Kidney glomerular epithelial cell (primary cell): ENCODE measurements around the gene TRIM31.
A peak's percentile ranks its signal among the peaks of the same experiment; 100 is the strongest.

Source experiments
- DNase-seq: peaks from one replicate; lab custom pipeline; 2025; lab: John Stamatoyannopoulos, UW

TRIM31 gene

DNA sequence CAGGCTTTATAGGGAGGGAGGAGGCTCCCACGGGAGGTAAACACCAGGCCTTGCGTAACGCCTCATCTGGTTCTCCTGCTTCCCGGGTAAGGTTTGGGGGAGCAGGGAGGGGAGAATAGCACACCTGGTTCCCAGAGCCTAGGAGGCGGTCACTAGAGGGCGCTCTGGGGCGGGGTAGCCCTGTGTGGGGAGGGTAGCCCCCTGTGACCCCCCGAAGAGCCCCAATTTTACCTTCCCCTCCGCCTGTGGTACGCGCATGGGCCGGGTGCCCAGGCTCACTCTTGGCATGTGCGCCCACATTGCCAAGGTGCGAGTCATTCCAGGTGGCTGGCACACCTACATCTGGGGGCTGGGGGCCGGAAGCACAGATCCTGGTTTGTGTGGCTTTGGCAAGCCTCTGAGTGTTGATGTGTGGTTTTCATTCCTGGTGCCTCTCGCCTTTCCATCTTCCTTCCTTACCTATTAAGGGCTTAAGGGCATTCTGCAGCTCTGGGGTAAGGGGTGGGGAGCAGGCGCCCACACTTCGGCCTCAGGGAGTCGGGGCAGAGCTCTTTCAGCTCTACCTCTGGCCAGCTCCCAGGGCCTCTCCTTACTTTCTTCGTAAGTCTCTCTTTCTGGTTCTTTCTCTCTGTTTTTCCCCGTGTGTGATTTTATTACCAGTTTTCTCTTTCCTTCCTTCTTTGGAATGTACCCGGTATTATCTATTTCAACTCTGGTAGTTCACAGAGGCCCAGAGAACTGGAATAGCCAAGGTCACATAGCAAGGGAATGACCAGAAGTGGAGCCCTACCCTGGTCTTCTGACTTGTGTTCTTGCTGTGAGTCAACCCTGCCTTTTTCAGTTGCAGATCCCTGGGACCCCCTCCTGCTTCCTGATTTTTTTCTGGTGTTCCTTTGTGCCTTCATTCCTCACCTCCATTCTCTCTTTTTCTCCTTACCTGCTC lies 36.8 kb downstream of the TRIM31 start:
- DNase-seq, result no peak

DNA sequence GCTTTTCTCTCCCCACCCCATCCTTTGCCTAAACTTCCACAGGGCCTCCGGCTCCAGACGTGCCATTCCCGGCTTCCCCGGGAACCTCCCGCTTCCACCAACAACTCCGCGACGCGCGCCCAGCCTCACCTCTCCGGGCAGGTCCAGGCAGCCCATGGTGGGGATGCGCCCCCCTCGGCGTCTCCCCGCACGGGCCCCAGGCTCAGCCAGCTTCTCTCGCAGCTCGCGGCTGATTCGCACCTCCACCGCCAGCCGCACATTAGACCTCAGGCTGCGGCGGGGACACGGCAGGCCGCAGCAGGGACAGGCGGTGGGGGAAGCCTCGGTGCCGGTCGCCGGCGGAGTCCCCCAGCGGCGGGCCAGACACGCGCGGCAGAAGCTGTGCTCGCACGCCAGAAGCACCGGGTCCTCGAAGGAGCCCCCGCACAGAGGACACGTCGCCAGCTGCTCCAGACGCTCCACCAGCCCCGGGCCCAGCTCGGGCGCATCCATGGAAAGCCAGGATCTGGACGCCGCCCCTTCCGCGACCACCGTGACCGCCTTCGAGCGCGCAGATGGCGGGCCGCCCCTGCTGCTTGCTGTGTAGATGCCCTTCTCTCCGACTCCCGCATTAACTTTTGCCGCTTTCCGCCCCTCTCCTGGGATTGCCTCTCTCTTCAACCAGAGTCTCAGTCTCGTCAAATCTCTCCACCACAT lies 37.6 kb downstream of the TRIM31 start, which contains the start of gene RNF39:
RNF39 (minus strand) TSS at position 676 of the 696 bp plus-strand sequence; CDS start at position 492, 184 bp downstream.
- DNase-seq, result no peak

DNA sequence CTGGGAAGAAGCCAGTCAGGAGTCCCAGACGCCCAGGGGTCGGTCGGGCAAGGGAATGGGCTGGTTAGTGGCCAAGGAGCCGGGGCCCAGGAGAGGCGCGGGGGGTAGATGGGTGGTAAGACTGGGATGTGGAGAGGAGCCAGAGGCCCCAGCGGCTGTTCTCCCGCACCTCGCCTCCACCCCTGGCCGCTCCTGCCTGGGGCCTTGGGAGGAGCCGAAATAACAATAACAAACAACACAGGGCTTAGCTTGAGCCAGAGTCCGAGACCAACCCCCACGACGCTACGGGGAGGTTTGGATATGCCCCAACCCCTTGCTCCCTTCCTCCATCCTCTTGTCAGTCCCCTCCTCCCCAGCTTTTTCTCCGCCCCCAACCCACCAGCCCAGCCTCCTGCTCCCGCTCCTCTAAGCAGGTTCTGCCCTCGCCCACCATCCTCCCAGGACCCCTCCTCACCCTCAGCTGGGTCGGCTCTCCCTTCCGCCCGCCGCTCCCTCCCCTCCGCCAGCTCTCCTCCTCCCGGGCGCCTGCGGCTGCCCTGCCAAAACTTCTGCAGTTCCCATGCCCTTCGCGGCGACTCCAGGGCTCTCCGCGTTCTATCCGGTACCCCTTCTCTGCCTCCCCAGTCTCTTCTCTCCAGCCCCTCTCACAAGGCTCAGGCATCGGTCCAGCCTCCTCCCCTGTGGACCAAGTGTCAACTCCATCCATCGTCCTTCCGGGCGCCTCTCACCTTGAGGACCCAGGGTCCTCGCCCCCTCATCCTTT lies 38.4 kb downstream of the TRIM31 start:
- no peak for DNase-seq

DNA sequence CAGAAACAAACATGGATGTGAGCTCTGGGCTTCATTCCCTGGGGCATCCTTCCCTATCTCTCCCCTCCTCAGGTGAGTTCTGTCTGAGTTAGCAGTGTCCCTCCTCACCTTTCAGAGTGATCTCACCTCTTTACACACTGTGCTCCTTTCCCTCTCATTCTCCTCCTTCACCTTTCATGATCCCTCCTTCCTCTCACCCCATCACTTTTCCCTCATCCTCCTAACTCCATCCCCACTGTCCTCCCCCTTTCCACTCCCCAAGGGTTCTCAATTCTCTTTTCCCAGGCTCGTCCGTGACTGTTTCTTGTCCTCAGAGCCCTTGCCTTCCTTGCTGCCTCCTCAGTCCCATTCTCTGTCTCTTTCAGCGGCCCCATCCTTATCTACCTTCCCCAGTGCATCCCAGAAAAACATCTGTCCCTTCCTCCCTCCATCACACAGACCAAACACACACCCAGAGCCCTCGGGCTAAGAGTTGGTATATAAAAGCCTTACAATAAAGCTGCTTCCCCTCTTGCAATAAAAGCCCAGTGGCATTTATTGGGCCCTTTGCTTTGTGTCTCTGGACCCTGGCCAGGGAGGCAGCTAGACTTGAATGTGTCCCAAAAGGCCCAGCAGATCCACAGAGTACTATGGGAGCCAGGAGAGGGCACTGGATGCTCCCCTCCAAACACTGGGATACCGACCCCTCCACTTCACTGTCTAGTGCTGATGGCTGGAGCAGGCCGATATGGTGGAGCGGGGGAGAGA lies 39.2 kb downstream of the TRIM31 start:
- no peak for DNase-seq

DNA sequence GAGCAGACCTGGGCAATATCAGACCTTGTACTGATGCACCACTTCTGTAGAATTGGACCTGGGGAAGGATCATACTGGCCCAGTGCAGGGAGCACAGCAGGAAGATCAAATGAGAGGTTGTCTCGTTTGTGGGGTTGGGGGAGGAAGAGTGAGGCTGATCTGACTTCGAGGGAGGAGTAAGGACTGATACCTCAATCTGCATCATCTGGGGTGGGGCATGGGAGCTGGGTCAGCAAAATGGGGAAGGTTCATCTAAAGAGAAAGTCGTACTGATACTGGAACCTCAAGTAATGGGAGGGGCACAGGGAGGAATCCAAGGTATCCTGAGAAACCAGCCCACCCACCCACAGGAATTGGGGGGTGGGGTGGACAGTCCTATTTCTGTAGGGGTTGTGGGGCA lies 41.0 kb downstream of the TRIM31 start:
- DNase-seq, result no peak

DNA sequence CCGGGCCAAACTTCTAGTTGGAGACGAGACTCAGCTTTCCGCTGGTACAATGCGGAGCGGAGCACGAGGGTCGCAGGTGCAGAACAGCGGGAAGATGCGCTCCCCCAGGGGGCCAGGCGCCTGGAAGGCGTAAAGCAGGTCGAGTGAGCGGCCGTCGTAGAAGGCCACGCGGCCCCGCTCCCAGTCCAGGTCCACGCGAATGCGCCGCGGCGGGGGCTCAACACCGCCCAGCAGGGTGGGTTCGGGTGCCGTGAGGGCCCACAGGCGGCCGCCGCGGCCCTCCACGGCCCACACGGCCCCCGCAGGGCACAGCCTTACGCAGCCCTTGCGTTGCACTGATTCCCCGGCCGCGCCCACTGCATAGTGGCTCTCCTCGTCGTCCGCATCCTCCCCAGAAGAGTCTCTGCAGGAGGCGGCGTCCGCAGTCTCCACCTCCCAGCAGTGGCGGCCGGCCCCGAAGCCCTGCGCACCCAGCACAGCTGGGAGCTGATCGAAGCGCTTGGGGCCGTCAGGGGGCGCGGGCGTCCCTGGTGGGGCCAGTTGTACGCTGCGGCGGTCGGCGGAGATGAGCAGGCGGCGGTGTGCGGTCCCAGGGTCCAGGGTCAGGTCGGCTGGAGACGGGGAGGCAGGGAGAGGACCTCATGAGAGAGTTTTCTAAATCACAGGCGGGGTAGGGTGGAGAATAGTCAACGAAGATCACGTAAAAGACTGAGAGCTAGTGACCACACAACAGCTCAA lies 41.6 kb downstream of the TRIM31 start:
- no peak for DNase-seq

DNA sequence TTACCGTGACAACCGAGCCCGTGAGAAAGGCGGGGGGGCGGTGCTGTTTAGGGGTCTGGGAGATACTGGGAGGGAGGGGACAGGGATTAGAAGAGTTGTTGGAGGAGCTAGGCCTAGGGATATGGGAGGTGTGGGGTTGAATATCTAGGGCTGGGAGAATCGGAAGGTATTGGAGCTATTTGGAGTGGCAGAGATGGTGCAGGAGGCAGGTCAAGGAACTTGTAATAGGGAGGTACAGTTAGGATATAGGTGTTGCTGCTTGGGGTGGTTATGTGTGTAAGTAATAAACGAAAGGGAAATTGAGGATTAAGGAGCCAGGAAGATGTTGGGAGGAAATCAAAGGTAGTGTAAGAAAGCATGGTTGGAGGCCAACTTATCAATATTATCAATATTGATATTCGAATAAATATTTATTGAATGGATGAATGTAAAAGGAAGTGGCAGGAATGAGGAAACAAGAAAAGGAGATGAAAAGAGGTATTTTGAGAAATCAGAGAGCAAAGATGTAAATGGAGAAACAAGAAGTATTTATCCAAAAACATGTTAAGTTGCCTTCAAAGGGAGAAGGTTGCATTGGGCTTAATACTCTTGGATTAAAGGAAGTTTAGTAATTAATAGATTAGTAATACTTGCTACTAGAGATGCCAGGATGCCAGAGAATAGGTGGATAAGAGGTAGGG lies 45.3 kb downstream of the TRIM31 start:
- DNase-seq, result no peak

DNA sequence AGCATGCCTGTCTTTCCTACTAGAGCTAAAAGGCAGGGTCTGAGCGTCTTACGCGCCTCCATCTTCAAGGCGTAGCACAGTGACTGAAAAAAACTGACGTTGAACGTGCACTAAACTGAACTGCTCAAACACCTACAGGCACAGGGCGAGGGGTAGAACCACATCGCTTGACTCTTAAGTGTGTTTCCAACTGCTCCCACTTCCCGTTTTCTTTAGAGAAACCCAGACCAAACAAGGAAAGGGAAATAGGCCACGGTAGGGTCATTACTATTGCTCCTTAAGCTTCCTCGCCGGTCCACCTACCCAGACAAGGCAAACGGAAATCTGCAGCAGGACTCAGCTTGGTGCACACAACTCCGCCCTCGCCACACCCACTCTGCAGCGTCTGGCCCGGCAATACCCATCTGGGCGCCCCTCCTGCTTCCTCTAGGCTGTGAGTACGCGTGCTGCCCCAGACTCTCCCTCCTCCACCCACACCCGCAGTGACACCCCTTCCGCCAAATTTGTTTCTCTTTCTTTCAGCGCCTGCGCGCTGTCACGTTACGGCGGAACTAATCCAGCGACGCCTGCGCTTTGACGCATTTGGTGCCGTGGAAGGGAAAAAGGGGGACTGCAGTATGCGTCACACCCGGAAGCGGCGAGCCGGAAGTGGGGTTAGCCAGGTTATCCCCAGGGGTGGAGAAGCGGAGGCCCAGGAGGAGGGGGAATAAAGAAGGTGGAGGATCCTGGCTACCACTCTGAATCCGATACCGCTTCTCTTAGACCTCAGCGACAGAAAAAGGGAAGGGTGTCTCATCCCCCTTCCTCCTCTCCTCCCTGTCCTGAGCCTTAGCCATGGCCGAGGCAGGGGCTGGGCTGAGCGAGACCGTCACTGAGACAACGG lies 46.1 kb downstream of the TRIM31 start, which contains the start of gene PPP1R11:
PPP1R11 (plus strand) TSS at position 622 of the 883 bp plus-strand sequence; CDS start at position 835, 213 bp downstream.
- DNase-seq, result peak; percentile 98

DNA sequence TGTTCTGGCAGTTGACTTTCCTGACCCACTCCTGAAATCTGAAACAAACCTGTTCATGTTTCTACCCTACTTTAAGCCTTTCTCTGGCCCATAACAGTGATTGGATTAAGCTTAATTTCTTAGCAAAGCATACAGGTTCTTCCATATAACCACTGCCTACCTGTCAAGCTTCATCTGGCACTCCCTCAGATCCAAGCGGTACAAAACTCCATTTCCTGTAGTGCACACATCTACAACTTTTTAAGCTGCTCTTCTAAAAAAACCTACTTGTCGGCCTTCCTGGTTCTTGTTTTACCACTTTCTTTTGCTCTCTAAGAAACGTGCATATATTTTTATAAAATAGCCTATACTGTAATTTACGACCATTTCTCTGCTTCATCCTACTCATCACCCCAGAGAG lies 46.8 kb downstream of the TRIM31 start:
- DNase-seq, result no peak

DNA sequence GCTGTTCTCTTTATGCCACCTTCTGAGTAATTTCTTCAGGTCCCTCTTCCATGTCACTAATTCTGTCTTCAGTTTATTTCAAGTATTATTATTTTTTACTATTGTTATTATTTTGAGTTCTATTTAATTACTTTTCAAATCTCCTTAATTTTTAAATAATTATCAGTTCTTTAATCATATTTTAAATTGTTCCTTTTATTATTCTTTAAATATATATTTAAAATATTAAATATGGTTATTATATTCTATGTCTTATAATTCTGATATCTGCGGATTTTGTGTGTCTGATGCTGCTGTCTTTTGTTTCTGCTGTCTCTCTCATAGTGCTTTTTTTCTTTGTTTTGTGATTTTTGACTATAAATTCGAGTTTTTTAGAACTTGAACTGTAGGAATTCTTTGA lies 49.6 kb downstream of the TRIM31 start:
- DNase-seq, result no peak

DNA sequence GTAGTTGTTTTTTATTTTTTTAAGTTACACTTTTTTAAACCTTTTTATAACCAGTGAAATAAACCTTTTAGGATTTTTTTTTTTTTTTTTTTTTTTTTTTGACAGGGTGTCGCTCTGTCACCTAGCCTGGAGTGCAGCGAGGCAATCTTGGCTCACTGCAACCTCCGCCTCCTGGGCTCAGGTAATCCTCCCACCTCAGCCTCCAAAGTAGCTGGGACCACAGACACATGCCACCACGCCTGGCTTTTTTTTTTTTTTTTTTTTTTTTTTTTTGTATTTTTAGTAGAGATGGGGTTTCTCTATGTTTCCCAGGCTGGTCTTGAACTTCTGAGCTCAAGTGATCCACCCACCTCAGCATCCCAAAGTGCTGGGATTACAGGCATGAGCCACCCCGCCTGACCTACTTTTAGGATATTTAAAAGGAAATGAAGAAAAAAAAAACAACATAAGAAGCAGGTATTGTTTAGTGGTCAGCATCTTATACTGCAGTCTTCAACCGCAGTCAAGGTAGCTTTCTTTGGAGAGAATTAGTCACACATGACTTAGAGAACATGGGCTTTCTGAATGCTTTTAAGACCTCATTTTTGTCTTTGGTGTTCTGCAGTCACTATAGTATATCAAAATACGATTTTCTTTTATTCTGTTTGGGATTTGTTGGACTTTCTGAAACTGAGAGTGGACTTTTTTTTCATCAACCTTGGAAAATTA lies 50.3 kb downstream of the TRIM31 start:
- DNase-seq, result no peak

DNA sequence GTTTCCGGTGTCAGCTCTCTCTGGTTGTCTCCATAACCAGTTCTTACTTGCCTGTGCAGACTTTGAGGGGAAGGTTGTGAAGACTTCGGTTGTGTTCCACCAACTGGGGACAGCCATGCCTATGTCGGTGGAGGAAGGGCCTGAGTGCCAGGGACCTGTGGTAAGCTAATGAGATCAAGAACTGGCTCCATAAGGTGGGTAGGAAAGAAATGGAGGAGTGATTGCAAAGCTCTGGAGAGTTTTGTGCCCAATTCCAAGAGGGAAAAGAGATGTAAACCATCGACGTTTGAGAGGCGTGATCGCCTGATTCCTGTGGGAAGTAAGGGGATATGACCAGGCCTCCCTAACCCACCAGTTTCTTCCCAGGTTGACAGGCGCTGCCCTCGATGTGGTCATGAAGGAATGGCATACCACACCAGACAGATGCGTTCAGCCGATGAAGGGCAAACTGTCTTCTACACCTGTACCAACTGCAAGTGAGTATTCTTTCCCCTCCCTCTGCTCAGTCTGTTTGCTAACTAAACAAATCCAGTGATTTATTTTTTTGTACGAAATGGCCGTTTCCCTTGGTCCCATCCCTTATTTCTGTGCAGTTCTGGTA lies 50.9 kb downstream of the TRIM31 start:
- peak; percentile 25 for DNase-seq

DNA sequence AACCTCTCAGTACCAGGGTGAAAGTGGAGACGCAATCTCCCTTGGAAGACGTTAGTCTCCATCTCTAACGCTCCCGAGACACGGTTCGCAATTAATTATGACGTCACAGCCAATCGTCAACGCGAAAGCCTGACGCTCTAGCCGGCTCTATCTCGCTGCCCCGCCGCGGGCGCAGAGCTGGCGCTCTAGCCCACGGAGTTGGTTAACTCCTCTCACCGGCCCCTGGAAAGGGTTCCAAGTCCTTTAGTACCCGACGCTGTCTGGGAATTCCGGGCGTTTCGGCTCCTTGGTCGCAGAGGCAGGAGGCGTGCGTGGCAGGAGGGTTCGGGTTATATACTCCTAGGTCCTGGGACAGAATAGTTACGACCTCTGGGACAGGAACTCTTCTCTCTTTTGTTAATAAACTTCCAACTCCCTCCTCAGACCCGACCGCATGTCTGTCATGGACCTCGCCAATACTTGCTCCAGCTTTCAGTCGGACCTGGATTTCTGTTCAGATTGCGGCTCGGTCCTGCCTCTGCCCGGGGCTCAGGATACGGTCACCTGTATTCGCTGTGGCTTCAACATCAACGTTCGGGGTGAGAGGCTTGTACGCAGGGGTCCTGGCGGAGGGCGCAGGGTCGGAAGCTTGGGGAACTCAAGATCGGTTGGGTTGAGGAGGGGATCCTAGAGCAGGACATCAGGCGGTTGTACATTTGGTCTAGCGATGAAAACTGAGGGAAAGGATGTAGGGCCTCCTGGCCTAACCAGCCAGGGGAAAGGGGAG lies 51.6 kb downstream of the TRIM31 start, which contains the start of gene POLR1H:
POLR1H (plus strand) TSS at position 174 of the 766 bp plus-strand sequence; CDS start at position 434, 260 bp downstream.
- DNase-seq, result peak; percentile 93

DNA sequence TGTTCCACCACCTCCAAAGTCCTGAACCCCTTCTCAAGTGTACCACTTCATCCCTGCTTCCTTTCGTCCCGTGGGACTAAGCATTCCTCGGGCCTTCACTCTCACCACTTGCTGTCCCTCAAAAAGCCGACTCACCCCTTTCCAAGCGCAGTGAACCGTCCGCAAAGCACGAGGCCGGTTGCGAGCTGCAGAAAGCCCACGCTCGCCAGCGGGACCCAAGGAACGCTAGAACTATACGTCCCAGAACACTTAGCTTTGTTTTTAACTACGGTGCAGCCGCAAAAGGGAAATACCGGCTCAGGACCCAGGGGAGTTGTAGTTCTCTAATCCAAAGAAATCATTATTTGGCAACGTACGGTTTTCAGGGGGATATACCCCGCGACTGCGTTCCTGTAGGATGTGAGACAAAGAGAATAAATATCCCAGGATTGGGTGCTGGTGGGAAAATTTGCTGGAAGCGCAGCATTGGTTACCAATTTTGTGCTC lies 52.2 kb downstream of the TRIM31 start:
- no peak for DNase-seq

DNA sequence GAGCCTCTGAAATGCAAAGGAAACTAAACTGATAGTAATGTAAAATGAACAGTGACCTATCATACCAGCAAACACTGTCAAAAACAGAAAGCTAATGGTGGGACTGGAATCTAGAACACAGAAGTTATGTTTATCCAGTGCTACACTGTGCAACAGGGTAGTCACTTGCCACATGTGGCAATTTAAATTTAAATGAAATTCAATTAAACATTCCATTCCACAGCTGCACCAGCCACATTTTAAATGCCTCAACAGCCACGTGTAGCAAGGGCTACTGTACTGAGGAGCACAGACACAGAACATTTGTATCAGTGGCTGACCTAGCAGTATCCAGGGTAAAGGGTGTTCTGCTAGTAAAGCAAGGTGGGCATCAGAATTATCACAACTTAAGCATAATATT lies 57.4 kb downstream of the TRIM31 start:
- DNase-seq, result no peak

DNA sequence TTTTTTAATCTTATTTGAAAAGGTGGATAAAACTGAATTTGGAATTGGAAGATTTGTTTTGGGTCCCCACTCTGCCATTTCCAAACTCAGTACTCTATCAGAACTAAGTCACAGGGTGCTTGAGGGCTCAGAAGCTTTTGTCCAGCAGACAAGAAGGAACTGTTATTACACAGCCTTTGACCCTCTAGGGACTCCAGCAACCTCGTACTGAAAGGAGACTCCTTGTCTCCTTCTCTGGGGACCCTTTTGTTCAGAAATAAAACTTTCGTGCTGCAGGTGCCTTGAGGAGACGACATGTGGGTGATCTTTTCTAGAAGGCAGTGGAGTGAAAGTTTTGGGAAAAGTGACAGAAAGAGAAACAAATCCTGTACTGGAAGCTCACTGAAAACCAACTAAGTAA lies 59.2 kb downstream of the TRIM31 start:
- no peak for DNase-seq
